ENCODE results near the gene ZDHHC12. TPM values are rescaled to one million over a fixed set of nuclear protein-coding genes. Genes with fewer than 3 reads are reported as not detected.

ZDHHC12 gene
- total RNA-seq, 2 donors from 2014 or later = 50.5 to 59.6 TPM

GRCh38 chr9:128732576-128732975 lies 8.6 kb upstream of the ZDHHC12 start:
- WGBS, 2 experiments (ENCODE audit: insufficient coverage in 1 of 2, insufficient read length in 1 of 2) = 93 to 94% methylated on average over 13 of the region's 13 CpGs

DNA sequence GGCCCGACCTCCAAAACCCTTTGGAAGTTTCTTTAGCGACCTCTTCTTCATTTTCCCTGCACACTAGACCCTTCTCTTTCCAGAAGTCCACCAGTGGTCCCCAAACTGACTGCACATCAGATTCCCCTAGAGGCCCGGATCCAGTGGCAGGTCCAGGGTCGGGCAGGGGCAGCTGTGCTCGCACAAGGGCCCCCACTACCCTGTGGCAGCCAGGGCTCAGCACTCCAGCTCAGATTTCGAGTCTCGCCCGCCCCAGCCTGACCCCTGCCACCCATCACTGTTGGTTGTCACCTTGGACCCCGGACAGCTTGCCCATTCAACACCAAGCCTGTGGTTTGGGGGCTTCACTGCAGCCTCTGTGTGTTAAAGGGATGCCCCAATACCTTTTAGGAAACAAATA lies 7.8 kb upstream of the ZDHHC12 start:
- TF ChIP-seq, protein P1, sequence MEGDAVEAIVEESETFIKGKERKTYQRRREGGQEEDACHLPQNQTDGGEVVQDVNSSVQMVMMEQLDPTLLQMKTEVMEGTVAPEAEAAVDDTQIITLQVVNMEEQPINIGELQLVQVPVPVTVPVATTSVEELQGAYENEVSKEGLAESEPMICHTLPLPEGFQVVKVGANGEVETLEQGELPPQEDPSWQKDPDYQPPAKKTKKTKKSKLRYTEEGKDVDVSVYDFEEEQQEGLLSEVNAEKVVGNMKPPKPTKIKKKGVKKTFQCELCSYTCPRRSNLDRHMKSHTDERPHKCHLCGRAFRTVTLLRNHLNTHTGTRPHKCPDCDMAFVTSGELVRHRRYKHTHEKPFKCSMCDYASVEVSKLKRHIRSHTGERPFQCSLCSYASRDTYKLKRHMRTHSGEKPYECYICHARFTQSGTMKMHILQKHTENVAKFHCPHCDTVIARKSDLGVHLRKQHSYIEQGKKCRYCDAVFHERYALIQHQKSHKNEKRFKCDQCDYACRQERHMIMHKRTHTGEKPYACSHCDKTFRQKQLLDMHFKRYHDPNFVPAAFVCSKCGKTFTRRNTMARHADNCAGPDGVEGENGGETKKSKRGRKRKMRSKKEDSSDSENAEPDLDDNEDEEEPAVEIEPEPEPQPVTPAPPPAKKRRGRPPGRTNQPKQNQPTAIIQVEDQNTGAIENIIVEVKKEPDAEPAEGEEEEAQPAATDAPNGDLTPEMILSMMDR (conservative IDR thresholded peaks at IDR 0.05) = no peak
- H3K9ac ChIP-seq (ENCODE audit: extremely low read depth, low read length, poor library complexity, severe bottlenecking) = no peak overlapping the region
- Mint-ChIP-seq H3K27ac (no peak overlapping the region), H3K9me3 (no peaks in the 10 kb centered on the region), H3K27me3 (ENCODE audit: insufficient read depth) (no peaks in the 10 kb centered on the region), H3K4me3 (no peak overlapping the region), H3K36me3 (ENCODE audit: low read depth) (peaks cover 18% of the 10 kb centered on the region), H3K4me1 (peaks cover 10% of the 10 kb centered on the region)
- no peak for DNase-seq
- 79 to 84% methylated on average over 4 to 9 of the region's 9 CpGs for WGBS, 2 experiments (ENCODE audit: insufficient coverage in 1 of 2, insufficient read length in 1 of 2)
- H3K36me3 ChIP-seq (ENCODE audit: control insufficient read depth, insufficient read depth, low read length) = peaks cover 14% of the 10 kb centered on the region
- no peaks in the 10 kb centered on the region for H3K9me3 ChIP-seq (ENCODE audit: control insufficient read depth, low read length)
- no peak overlapping the region for H3K27ac ChIP-seq (ENCODE audit: low read depth, low read length)
- H3K4me1 ChIP-seq (ENCODE audit: control insufficient read depth, insufficient read depth, low read length) = no peaks in the 10 kb centered on the region
- H3K4me3 ChIP-seq (ENCODE audit: low read length) = no peak overlapping the region
- no peaks in the 10 kb centered on the region for H3K27me3 ChIP-seq (ENCODE audit: control insufficient read depth, insufficient read depth, low read length, poor library complexity, severe bottlenecking)

More at GRCh38 chr9:128732576-128732975, 8.6 kb upstream of the ZDHHC12 start:
- H3K27ac ChIP-seq (ENCODE audit: low read depth, low read length) = no peak overlapping the region
- Mint-ChIP-seq H3K4me3 (no peak overlapping the region), H3K4me1 (peaks cover 10% of the 10 kb centered on the region), H3K27me3 (ENCODE audit: insufficient read depth) (no peaks in the 10 kb centered on the region), H3K36me3 (ENCODE audit: low read depth) (peaks cover 23% of the 10 kb centered on the region), H3K9me3 (no peaks in the 10 kb centered on the region), H3K27ac (peak overlapping the region; percentile 66)
- H3K4me1 ChIP-seq (ENCODE audit: control insufficient read depth, insufficient read depth, low read length) = no peaks in the 10 kb centered on the region
- H3K27me3 ChIP-seq (ENCODE audit: control insufficient read depth, insufficient read depth, low read length, poor library complexity, severe bottlenecking) = no peaks in the 10 kb centered on the region
- H3K4me3 ChIP-seq (ENCODE audit: low read length) = no peak overlapping the region
- TF ChIP-seq, protein P1 (conservative IDR thresholded peaks at IDR 0.05) = no peak
- no peak overlapping the region for H3K9ac ChIP-seq (ENCODE audit: extremely low read depth, low read length, poor library complexity, severe bottlenecking)
- H3K36me3 ChIP-seq (ENCODE audit: control insufficient read depth, insufficient read depth, low read length) = peaks cover 17% of the 10 kb centered on the region
- DNase-seq = no peak
- no peaks in the 10 kb centered on the region for H3K9me3 ChIP-seq (ENCODE audit: control insufficient read depth, low read length)

- 90 to 93% methylated on average over 5 to 13 of the region's 13 CpGs for WGBS, 2 experiments (ENCODE audit: insufficient coverage in 1 of 2, insufficient read length in 1 of 2)
- Mint-ChIP-seq H3K36me3 (ENCODE audit: low read depth) (peaks cover 18% of the 10 kb centered on the region), H3K27me3 (ENCODE audit: insufficient read depth) (no peaks in the 10 kb centered on the region), H3K9me3 (no peaks in the 10 kb centered on the region), H3K4me3 (no peak overlapping the region), H3K4me1 (peaks cover 10% of the 10 kb centered on the region), H3K27ac (no peak overlapping the region)
- Histone ChIP-seq H3K36me3 (ENCODE audit: control insufficient read depth, insufficient read depth, low read length) (peaks cover 14% of the 10 kb centered on the region), H3K4me3 (ENCODE audit: low read length) (no peak overlapping the region), H3K9me3 (ENCODE audit: control insufficient read depth, low read length) (no peaks in the 10 kb centered on the region), H3K27me3 (ENCODE audit: control insufficient read depth, insufficient read depth, low read length, poor library complexity, severe bottlenecking) (no peaks in the 10 kb centered on the region), H3K9ac (ENCODE audit: extremely low read depth, low read length, poor library complexity, severe bottlenecking) (no peak overlapping the region), H3K27ac (ENCODE audit: low read depth, low read length) (no peak overlapping the region), H3K4me1 (ENCODE audit: control insufficient read depth, insufficient read depth, low read length) (no peaks in the 10 kb centered on the region)
- TF ChIP-seq, protein P1 (conservative IDR thresholded peaks at IDR 0.05) = no peak
- DNase-seq = no peak
Measured at GRCh38 chr9:128731093-128731492, 7.2 kb upstream of the ZDHHC12 start.
